GM04504 (cell line): ENCODE measurements around the gene RPS23.

Experiments
- DNase-seq: peaks from one replicate; pipeline ENCODE4 v3.0.0-alpha.2; 2012; ENCODE audit warnings: low read depth

Gene RPS23

DNA sequence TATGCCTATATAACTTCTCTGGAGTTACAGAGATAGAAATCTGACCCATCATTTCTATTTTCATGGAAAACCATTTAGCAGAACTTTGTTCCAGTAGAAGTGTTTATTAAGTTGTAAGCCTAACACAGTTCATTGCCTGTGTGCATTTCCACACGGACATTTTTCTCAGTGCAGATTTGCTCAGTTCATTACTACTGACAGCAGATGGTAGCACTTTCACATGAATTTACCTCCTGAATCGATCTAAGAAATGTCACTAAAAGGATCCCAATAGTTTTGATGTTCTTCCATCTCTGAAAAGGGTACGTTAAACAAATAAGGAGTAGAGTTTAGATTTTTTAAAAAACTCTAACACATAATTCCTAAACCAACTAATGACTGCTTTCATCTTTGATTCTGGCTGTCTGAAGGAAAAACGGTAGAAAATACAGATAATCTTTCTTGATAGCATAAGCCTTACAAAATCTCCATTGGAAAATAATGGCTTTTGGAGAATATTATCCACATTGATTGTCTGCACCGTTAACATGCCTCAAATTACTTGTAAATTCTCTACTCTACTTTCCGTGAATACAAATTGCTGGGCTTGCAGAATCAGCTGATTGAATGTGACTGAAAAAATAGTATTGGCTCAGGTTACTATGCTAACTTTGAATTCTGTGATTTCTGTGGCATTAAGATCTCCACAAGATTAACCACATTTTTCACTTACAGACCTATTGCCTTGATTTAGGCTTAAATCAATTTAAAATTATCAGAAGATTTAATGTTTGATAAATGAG, 33.1 kb downstream of the RPS23 start:
- DNase-seq: no peak

DNA sequence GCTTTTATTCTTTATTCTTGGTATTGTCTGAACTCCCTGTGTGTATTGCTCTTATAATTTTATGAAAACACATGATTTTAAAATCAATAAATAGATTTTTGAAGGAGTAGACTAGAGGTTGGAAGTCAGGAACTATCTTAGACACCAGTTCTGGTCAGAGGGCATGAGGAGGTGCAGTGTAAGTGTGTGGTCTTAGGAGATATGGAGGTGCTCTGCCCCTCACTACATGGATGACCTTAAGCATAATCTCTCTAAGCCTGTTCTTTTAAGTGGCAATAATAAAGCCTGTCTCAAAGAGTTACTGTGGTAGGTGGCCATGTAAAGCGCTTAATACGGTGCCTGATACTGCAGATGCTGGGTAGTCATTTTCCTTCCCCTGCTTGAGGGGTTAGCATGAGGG, 34.0 kb downstream of the RPS23 start:
- DNase-seq: no peak

DNA sequence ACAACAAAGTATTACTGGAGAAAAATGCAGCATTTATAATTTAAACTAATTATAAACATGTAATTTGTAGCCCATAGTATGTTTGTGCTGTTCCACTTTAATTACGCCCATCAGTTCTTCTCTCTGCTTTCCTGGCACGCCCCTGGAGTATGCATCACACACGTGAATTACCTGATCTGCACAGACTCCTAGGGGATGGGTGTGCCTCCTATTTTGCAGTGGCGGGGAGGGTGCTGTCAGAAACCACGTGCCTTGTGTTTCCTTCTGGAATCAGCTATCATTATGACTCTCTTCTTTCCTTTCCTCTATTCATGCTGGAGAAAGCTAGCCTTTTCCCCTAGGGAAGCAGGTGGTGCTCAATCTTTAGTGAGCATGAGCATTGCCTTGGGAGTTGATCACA, 43.3 kb downstream of the RPS23 start:
- no peak for DNase-seq

DNA sequence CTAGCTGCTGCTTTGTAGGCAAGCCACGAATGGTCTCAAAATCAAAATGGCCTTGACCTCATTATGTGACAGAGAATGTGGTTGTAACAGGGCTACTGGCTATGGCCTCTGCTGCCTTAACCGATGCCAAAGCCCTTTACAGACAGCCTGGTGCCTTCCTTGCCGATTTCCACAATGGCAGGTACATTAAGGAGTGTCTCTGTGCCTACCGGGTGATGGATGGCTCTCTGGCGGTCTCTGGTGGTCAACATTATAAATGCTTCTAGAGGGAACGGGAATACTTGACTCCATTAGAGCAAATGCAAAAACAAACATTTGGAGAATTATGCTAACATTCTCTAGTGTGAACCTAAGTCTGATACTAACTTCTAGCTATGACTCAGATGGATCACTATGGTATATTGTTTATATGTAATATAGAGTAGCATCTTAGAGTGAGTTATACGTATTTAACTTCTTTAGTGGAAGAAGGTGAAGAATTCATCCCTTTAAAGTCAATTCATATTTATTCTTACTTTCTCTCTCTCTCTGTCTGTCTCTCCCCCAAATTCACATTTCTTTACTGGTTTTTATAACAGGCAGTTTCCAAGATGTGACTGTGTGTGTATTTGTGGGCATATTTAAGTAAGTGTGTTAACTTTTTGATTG, 52.5 kb downstream of the RPS23 start:
- DNase-seq: peak; percentile 29
